Right atrium auricular region (tissue), 2 donors: ENCODE data around the gene SPTLC2. TPM values are rescaled to one million over a fixed set of nuclear protein-coding genes. Genes with fewer than 3 reads are reported as not detected.

Source experiments
- DNase-seq: peaks from one replicate; pipeline ENCODE4 v3.0.0-alpha.2; 2019; ENCODE audit warnings: low spot score
- H3K27ac ChIP-seq, 2 donors: fragments of 200-600 bp; sonication (generic); 1 replicate in 1 of 2; 2 replicates in 1 of 2; pipeline ENCODE4 v1.5.1; 2016 to 2019
- H3K27me3 ChIP-seq, 2 donors: fragments of 200-600 bp; sonication (generic); one replicate each; pipeline versions ENCODE4 v1.5.1 to v1.6.0; 2017 to 2019
- H3K36me3 ChIP-seq: fragments of 200-600 bp; sonication (generic); one replicate; pipeline ENCODE4 v1.5.1; 2016
- H3K4me1 ChIP-seq, 2 donors: fragments of 200-600 bp; sonication (generic); one replicate each; pipeline versions ENCODE4 v1.5.1 to v1.6.0; 2017 to 2019
- H3K4me3 ChIP-seq, 2 donors: fragments of 200-600 bp; sonication (generic); 1 replicate in 1 of 2; 2 replicates in 1 of 2; pipeline ENCODE4 v1.5.1; 2017 to 2019; ENCODE audit warnings: mild to moderate bottlenecking in 1 of 2, moderate library complexity in 1 of 2
- H3K9me3 ChIP-seq, 2 donors: fragments of 200-600 bp; sonication (generic); one replicate each; pipeline ENCODE4 v1.5.1; 2019
- CTCF ChIP-seq, 2 donors: fragments of 200-600 bp; sonication (generic); IDR thresholded peaks; one replicate each; pipeline ENCODE4 v1.5.1; 2019; ENCODE audit warnings: antibody characterized with exemption in 2 of 2
- total RNA-seq, 2 donors: library from RNA; depleted of rRNA; stranded (reverse); fragments of >200 nt; gene quantifications; one replicate each; pipeline ENCODE4 v1.1.0, GENCODE V29; 2016

Gene SPTLC2
- total RNA-seq, 2 donors from 2014 or later: 11.3 to 14.0 TPM

DNA sequence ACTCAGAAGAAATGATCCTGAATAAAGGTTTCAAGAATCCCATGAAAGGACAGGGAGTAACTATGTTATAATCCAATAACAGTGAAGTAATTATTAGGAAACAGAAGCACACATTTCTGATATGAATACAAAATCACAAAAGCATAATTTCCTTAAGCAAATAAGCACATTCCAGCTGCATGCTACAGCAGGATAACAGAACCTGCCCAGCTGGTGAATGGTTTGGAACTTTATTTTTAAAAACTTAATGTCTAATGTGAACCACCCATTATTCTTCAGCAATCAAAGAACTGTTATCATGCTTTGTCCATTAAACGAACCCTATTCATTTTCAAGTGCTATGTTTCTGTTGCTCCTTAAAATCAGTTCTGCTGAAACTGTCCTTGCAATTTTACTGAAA, 13.4 kb downstream of the SPTLC2 start:
- H3K4me3 ChIP-seq: no peak overlapping the region
- no peaks in the 10 kb centered on the region for H3K9me3 ChIP-seq
- H3K27ac ChIP-seq: no peak overlapping the region
- DNase-seq: no peak
- no peaks in the 10 kb centered on the region for H3K36me3 ChIP-seq
- TF ChIP-seq CTCF (IDR thresholded peaks at IDR 0.05): no peak
- H3K27me3 ChIP-seq: no peaks in the 10 kb centered on the region
- peaks cover 0 to 18% of the 10 kb centered on the region in 2 donors for H3K4me1 ChIP-seq

- H3K36me3 ChIP-seq: no peaks in the 10 kb centered on the region
- no peaks in the 10 kb centered on the region for H3K27me3 ChIP-seq
- DNase-seq: no peak
- H3K27ac ChIP-seq: no peak overlapping the region
- H3K4me3 ChIP-seq: no peak overlapping the region
- no peaks in the 10 kb centered on the region for H3K9me3 ChIP-seq
- H3K4me1 ChIP-seq: peaks cover 0 to 18% of the 10 kb centered on the region in 2 donors
- TF ChIP-seq CTCF (IDR thresholded peaks at IDR 0.05): no peak
These were observed 14.4 kb downstream of the SPTLC2 start for GRCh38 chr14:77601846-77602619.

- no peak overlapping the region for H3K27ac ChIP-seq
- H3K4me1 ChIP-seq: peaks cover 0 to 18% of the 10 kb centered on the region in 2 donors
- no peak for DNase-seq
- no peaks in the 10 kb centered on the region for H3K9me3 ChIP-seq
- no peak overlapping the region for H3K4me3 ChIP-seq
- H3K27me3 ChIP-seq: no peaks in the 10 kb centered on the region
- TF ChIP-seq CTCF (IDR thresholded peaks at IDR 0.05): no peak
- H3K36me3 ChIP-seq: peaks cover 15% of the 10 kb centered on the region
These were observed 16.5 kb downstream of the SPTLC2 start for GRCh38 chr14:77599889-77600288.

GRCh38 chr14:77598366-77599070, 17.9 kb downstream of the SPTLC2 start:
- no peak for DNase-seq
- Histone ChIP-seq H3K4me3 (no peak overlapping the region), H3K27me3 (no peaks in the 10 kb centered on the region), H3K27ac (no peak overlapping the region), H3K36me3 (peaks cover 15% of the 10 kb centered on the region), H3K9me3 (no peaks in the 10 kb centered on the region), H3K4me1 (peaks cover 0 to 12% of the 10 kb centered on the region in 2 donors)
- no peak for TF ChIP-seq CTCF (IDR thresholded peaks at IDR 0.05)

DNA sequence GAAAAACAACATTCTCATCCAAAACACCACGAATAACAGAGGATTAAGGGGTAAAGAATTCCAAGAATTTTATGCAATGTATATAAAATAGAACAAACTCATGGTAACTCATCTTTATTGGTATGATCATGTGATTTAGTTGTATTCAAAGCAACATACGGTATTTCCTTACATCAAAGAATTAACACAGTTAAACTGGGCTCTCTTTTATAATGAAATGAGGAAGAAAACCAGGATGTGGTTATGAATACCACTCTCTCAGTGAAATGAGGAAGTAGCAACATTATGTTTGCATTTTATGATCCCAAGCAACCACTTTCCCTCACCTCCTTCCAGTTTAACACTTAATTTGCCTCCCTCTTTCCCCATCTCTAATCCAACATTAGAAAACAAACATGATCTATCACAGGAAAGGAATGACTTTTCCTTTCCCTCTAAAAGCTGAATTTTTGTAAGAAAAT, 22.9 kb downstream of the SPTLC2 start:
- Histone ChIP-seq H3K9me3 (no peaks in the 10 kb centered on the region), H3K4me3 (no peak overlapping the region), H3K27ac (peak overlapping the region in 1 of 2 donors; percentile 25), H3K4me1 (no peaks in the 10 kb centered on the region), H3K36me3 (peaks cover 15% of the 10 kb centered on the region), H3K27me3 (no peaks in the 10 kb centered on the region)
- DNase-seq: no peak
- TF ChIP-seq CTCF (IDR thresholded peaks at IDR 0.05): no peak
